PC-3 (cell line): ENCODE measurements around the gene EIF2S2. TPM values are rescaled to one million over a fixed set of nuclear protein-coding genes. Genes with fewer than 3 reads are reported as not detected.

Source experiments
- ATAC-seq: fragments of 200-7000 bp; cut with Tn5 transposase; 2 replicates; pipeline ENCODE4 v1.9.1; 2020; ENCODE audit warnings: mild to moderate bottlenecking, moderate library complexity
- BruUV-seq: library from RNA; stranded (reverse); fragments of 400-500 nt; replicated peaks from 2 replicates; lab custom pipeline; 2021; lab: Mats Ljungman, UMichigan
- CTCF ChIA-PET: fragments of 300-600 bp; sonication (Branson Sonifier 250); formaldehyde crosslinking; loops from one replicate; lab custom pipeline; 2022; ENCODE audit warnings: antibody characterized with exemption; lab: Charles Lee
- POLR2A ChIA-PET: fragments of 300-600 bp; sonication (Branson Sonifier 250); formaldehyde crosslinking; loops from one replicate; lab custom pipeline; 2022; ENCODE audit warnings: antibody characterized with exemption; ENCODE audit not compliant: unreplicated experiment; lab: Charles Lee
- DNase-seq: peaks from one replicate; pipeline ENCODE4 v3.0.0-alpha.2; 2015
- H2AFZ ChIP-seq: fragments of 300-600 bp; sonication (generic); 2 replicates; pipeline ENCODE4 v1.6.0; 2016; ENCODE audit warnings: antibody characterized with exemption, low read length
- H3F3A ChIP-seq: fragments of 300-600 bp; sonication (generic); one replicate; pipeline ENCODE4 v1.6.0; 2017; ENCODE audit warnings: antibody characterized with exemption, low read length, control low read depth, mild to moderate bottlenecking; ENCODE audit not compliant: unreplicated experiment
- H3K27ac ChIP-seq: fragments of 300-600 bp; sonication (generic); 2 replicates; pipeline ENCODE4 v1.5.1; 2016; ENCODE audit warnings: mild to moderate bottlenecking, low read length
- H3K27me3 ChIP-seq: fragments of 300-600 bp; sonication (generic); 2 replicates; pipeline ENCODE4 v1.6.1; 2016; ENCODE audit warnings: low read length, mixed read lengths
- H3K36me3 ChIP-seq: fragments of 300-600 bp; sonication (generic); 2 replicates; pipeline ENCODE4 v1.6.1; 2016; ENCODE audit warnings: low read depth, mixed run types, low read length, mixed read lengths
- H3K4me1 ChIP-seq: fragments of 300-600 bp; sonication (generic); 2 replicates; pipeline ENCODE4 v1.5.1; 2016; ENCODE audit warnings: low read length; ENCODE audit not compliant: insufficient read depth
- H3K4me2 ChIP-seq: fragments of 300-600 bp; sonication (generic); 2 replicates; pipeline ENCODE4 v1.6.0; 2016; ENCODE audit warnings: low read length
- H3K4me3 ChIP-seq: fragments of 300-600 bp; sonication (generic); 2 replicates; pipeline ENCODE4 v1.5.1; 2016; ENCODE audit warnings: mild to moderate bottlenecking, low read length, mixed read lengths
- H3K79me2 ChIP-seq: fragments of 300-600 bp; sonication (generic); 2 replicates; pipeline ENCODE4 v1.6.1; 2017; ENCODE audit warnings: low read length, mixed read lengths
- H3K9ac ChIP-seq: fragments of 300-600 bp; sonication (generic); 2 replicates; pipeline ENCODE4 v1.6.0; 2016; ENCODE audit warnings: mild to moderate bottlenecking, low read length
- H3K9me2 ChIP-seq: fragments of 300-600 bp; sonication (generic); replicated peaks from 2 replicates; pipeline ENCODE4 v1.6.1; 2016; ENCODE audit warnings: mixed run types, low read length, mixed read lengths
- H3K9me3 ChIP-seq: fragments of 300-600 bp; sonication (generic); 2 replicates; pipeline ENCODE4 v1.6.1; 2016; ENCODE audit warnings: low read length, mixed read lengths
- H4K20me1 ChIP-seq: fragments of 300-600 bp; sonication (generic); 2 replicates; pipeline ENCODE4 v1.6.1; 2016; ENCODE audit warnings: low read length, mixed read lengths
- CTCF ChIP-seq: fragments of 300-600 bp; sonication (generic); conservative IDR thresholded peaks from 2 replicates; pipeline ENCODE4 v1.5.1; 2017; ENCODE audit warnings: antibody characterized with exemption, low read depth, mild to moderate bottlenecking, low read length
- EZH2 ChIP-seq: fragments of 300-600 bp; sonication (generic); IDR thresholded peaks from one replicate; pipeline ENCODE4 v1.6.1; 2017; ENCODE audit warnings: antibody characterized with exemption, mild to moderate bottlenecking, low read length; ENCODE audit not compliant: unreplicated experiment
- EZH2phosphoT487 ChIP-seq: fragments of 300-600 bp; sonication (generic); IDR thresholded peaks from 2 replicates; pipeline ENCODE4 v1.6.1; 2018; ENCODE audit warnings: mild to moderate bottlenecking, antibody characterized with exemption, low read length, borderline replicate concordance
- intact Hi-C: fragments of 100-400 bp; cut with micrococcal nuclease; formaldehyde crosslinking; loops from 2 replicates; pipeline ENCODE4 v1.9.0; 2023
- total RNA-seq: library from RNA; depleted of rRNA; stranded (reverse); fragments of >200 nt; gene quantifications from 2 replicates; pipeline ENCODE4 v1.2.3, GENCODE V29; 2014

Gene EIF2S2
- total RNA-seq, 1 experiment from 2014 or later, result 83.4 TPM

- no peak for DNase-seq
- no TSS peak for BruUV-seq
- Histone ChIP-seq H3K79me2 (peaks cover 39% of the 10 kb centered on the region), H3K4me1 (no peaks in the 10 kb centered on the region), H3K4me3 (no peak overlapping the region), H3K4me2 (no peak overlapping the region), H3K9ac (no peak overlapping the region), H3K36me3 (no peaks in the 10 kb centered on the region), H3F3A (no peaks in the 10 kb centered on the region), H2AFZ (no peak overlapping the region), H4K20me1 (peaks cover 41% of the 10 kb centered on the region), H3K27ac (no peak overlapping the region), H3K9me2 (no peaks in the 10 kb centered on the region), H3K9me3 (no peaks in the 10 kb centered on the region), H3K27me3 (no peaks in the 10 kb centered on the region)
- intact Hi-C loops, result no loop called here
- POLR2A ChIA-PET, result interaction anchor here (0.6 kb wide), 1 partner anchor 59 kb away, joined by 11 read pairs; no protein-coding TSS in a partner anchor
- CTCF ChIA-PET, result no interaction called here
- ATAC-seq, result no peak
- TF ChIP-seq EZH2phosphoT487 (no peak), CTCF (no peak), EZH2 (no peak)
Observed at GRCh38 chr20:34052414-34052813, 59.6 kb downstream of the EIF2S2 start.

DNA sequence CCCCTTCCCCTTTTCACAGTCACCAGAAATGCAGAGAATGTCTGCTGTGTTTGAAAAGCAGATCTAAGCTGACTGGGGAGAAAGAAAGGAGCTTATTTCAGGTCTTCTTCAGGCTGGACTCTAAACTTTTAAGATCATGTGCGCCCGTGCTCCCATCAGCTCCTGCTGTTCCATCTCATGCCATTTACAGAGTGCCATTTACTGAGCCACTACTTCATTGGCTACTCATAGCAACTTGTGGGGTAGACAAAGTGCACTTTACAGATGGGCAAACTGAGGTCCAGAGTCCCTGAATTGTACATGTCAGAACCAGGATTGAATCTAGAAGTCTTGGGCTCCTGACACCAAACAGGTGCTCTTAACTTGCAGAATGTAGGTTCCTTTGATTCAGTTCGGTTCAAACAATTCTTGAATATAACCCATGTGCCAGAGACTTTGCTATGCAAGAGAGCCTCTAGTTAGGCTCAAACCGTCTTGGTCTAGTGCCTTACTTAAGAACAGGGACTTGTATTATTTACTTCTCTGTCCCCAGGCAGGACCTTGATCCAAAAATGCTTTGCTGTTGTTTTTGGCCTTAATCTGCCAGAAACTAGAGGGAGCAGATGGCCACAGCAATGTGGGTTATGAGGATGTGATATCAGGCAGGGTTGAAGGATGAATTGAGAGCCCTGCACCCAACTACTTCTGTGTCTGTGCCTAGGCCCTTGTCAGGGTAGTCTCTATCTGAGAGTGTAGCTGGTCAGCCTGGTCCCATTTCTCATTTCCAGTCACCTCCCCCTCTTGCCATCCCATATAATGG lies 61.9 kb downstream of the EIF2S2 start:
- TF ChIP-seq CTCF (no peak), EZH2 (no peak), EZH2phosphoT487 (no peak)
- Histone ChIP-seq H3K27ac (no peak overlapping the region), H3K4me2 (no peak overlapping the region), H3K9ac (no peak overlapping the region), H2AFZ (no peak overlapping the region), H3K27me3 (no peaks in the 10 kb centered on the region), H3K4me3 (no peak overlapping the region), H3K36me3 (no peaks in the 10 kb centered on the region), H3K4me1 (no peaks in the 10 kb centered on the region), H3K9me3 (no peaks in the 10 kb centered on the region), H3K79me2 (peaks cover 56% of the 10 kb centered on the region), H4K20me1 (peaks cover 29% of the 10 kb centered on the region), H3K9me2 (no peaks in the 10 kb centered on the region), H3F3A (no peaks in the 10 kb centered on the region)
- BruUV-seq, result no TSS peak
- intact Hi-C loops, result no loop called here
- ATAC-seq (no peak), DNase-seq (no peak)
- POLR2A ChIA-PET, result no interaction called here
- CTCF ChIA-PET, result no interaction called here

DNA sequence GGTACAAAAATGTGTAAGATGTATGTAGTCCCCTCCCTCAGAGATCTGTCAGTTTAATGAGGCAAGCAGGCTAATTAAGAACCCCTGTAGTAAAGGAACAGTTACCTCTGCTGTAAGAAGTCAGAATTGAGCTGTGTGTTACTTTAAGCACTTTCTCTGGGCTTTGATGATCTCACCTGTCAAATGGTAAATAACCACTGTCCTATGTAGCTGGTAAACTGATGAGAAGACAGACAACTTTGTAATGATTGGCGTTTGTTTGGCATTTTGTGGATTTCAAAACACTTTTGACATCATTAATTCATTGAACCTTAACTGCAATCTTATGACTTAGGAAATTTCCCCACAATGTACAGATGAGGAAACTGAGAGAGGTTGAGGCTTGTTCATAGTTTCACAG lies 62.7 kb downstream of the EIF2S2 start:
- CTCF ChIA-PET, result no interaction called here
- H3K27ac ChIP-seq, result no peak overlapping the region
- H2AFZ ChIP-seq, result no peak overlapping the region
- intact Hi-C loops, result no loop called here
- no peak overlapping the region for H3K9ac ChIP-seq
- no peaks in the 10 kb centered on the region for H3K36me3 ChIP-seq
- H3F3A ChIP-seq, result no peaks in the 10 kb centered on the region
- POLR2A ChIA-PET, result no interaction called here
- DNase-seq, result no peak
- BruUV-seq, result no TSS peak
- H3K9me3 ChIP-seq, result no peaks in the 10 kb centered on the region
- H3K4me3 ChIP-seq, result no peak overlapping the region
- H4K20me1 ChIP-seq, result peaks cover 27% of the 10 kb centered on the region; the same call in 1 of the 2 replicates
- H3K4me2 ChIP-seq, result no peak overlapping the region
- TF ChIP-seq EZH2 (no peak), CTCF (no peak), EZH2phosphoT487 (no peak)
- H3K79me2 ChIP-seq, result peaks cover 56% of the 10 kb centered on the region
- no peaks in the 10 kb centered on the region for H3K4me1 ChIP-seq
- no peaks in the 10 kb centered on the region for H3K27me3 ChIP-seq
- no peak for ATAC-seq
- no peaks in the 10 kb centered on the region for H3K9me2 ChIP-seq
